PFSK-1 (cell line): ENCODE data around the gene BTBD10.

ENCODE experiments used
- POLR2AphosphoS5 ChIP-seq: IDR thresholded peaks from 2 replicates; pipeline ENCODE4 v1.6.1; 2012; ENCODE audit warnings: low read depth, mild to moderate bottlenecking, control low read depth, low read length, moderate library complexity
- TAF1 ChIP-seq: IDR thresholded peaks from 2 replicates; pipeline ENCODE4 v1.6.1; 2012; ENCODE audit warnings: low read length, control low read depth, borderline replicate concordance; ENCODE audit not compliant: insufficient read depth
- TF ChIP-seq, protein P1 (sequence below), 2 experiments: IDR thresholded peaks; 2 replicates each; pipeline versions ENCODE4 v1.6.1 to v1.8.0; 2011 to 2012; ENCODE audit warnings: low read depth in 2 of 2, low read length in 2 of 2, control low read depth in 1 of 2, inconsistent platforms in 1 of 2, mild to moderate bottlenecking in 1 of 2, moderate library complexity in 1 of 2; ENCODE audit not compliant: insufficient read depth in 1 of 2

- TF ChIP-seq TAF1 (no peak), POLR2AphosphoS5 (no peak)
- TF ChIP-seq, protein P1, sequence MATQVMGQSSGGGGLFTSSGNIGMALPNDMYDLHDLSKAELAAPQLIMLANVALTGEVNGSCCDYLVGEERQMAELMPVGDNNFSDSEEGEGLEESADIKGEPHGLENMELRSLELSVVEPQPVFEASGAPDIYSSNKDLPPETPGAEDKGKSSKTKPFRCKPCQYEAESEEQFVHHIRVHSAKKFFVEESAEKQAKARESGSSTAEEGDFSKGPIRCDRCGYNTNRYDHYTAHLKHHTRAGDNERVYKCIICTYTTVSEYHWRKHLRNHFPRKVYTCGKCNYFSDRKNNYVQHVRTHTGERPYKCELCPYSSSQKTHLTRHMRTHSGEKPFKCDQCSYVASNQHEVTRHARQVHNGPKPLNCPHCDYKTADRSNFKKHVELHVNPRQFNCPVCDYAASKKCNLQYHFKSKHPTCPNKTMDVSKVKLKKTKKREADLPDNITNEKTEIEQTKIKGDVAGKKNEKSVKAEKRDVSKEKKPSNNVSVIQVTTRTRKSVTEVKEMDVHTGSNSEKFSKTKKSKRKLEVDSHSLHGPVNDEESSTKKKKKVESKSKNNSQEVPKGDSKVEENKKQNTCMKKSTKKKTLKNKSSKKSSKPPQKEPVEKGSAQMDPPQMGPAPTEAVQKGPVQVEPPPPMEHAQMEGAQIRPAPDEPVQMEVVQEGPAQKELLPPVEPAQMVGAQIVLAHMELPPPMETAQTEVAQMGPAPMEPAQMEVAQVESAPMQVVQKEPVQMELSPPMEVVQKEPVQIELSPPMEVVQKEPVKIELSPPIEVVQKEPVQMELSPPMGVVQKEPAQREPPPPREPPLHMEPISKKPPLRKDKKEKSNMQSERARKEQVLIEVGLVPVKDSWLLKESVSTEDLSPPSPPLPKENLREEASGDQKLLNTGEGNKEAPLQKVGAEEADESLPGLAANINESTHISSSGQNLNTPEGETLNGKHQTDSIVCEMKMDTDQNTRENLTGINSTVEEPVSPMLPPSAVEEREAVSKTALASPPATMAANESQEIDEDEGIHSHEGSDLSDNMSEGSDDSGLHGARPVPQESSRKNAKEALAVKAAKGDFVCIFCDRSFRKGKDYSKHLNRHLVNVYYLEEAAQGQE (IDR thresholded peaks at IDR 0.05; ENCODE audit: insufficient read depth in 1 of 2, low read depth in 2 of 2, low read length in 2 of 2): no peak
These were observed 57.8 kb downstream of the BTBD10 start for GRCh38 chr11:13405220-13405619.
